ENCODE data around the gene PRPSAP2. TPM values are rescaled to one million over a fixed set of nuclear protein-coding genes. Genes with fewer than 3 reads are reported as not detected.
"Not testable (repeated sequence)": the region's sequence is repeated elsewhere in the genome, so short reads cannot be mapped to it uniquely, and the experiment has no call there.

The PRPSAP2 gene
- polyA plus RNA-seq, 3 donors: 17.1 to 20.9 (median 20.5) TPM

GRCh38 chr17:18921912-18922451, 64.1 kb downstream of the PRPSAP2 start:
- Histone ChIP-seq H2AFZ (ENCODE audit: insufficient read depth, low read depth, low read length, poor library complexity, severe bottlenecking) (no peak overlapping the region), H3K4me3 (replicated peaks in 1 of 3; ENCODE audit: low read depth in 2 of 3, low read length in 3 of 3) (no peak overlapping the region), H3K27ac (ENCODE audit: low read depth in 1 of 2, low read length in 2 of 2) (peak overlapping the region in 1 of 2 donors; percentile 29), H4K20me1 (ENCODE audit: insufficient read depth, low read length) (no peaks in the 10 kb centered on the region), H3K27me3 (ENCODE audit: control insufficient read depth in 2 of 2, insufficient read depth in 2 of 2, low read length in 2 of 2) (no peaks in the 10 kb centered on the region), H3K4me2 (replicated peaks; ENCODE audit: extremely low read depth, low read length, poor library complexity, severe bottlenecking) (peak overlapping the region; percentile 9), H3K9me3 (replicated peaks in 1 of 2; ENCODE audit: control insufficient read depth in 1 of 2, insufficient read depth in 1 of 2, low read length in 2 of 2) (no peaks in the 10 kb centered on the region), H3K79me2 (ENCODE audit: insufficient read depth, low read length) (no peaks in the 10 kb centered on the region), H3K36me3 (replicated peaks in 1 of 2; ENCODE audit: control insufficient read depth in 1 of 2, insufficient read depth in 2 of 2, low read length in 2 of 2) (peaks cover 21 to 49% of the 10 kb centered on the region in 2 donors), H3K9ac (ENCODE audit: insufficient read depth, low read length, poor library complexity, severe bottlenecking) (no peak overlapping the region), H3K4me1 (ENCODE audit: control insufficient read depth in 1 of 2, insufficient read depth in 2 of 2, low read length in 2 of 2) (peaks cover 7 to 8% of the 10 kb centered on the region in 2 donors)
- H3K27ac Mint-ChIP-seq: peak overlapping the region in 4 of 7 donors; percentile 30 to 80 (median 64)
- H3K36me3 Mint-ChIP-seq: peaks cover 35 to 45% of the 10 kb centered on the region in 2 donors
- no peak for TF ChIP-seq CTCF (IDR thresholded peaks at IDR 0.05)
- H3K4me3 Mint-ChIP-seq: no peak overlapping the region
- peak; percentile 36 to 73 (median 48) for DNase-seq
- no peaks in the 10 kb centered on the region for H3K9me3 Mint-ChIP-seq
- WGBS (ENCODE audit: insufficient coverage): 60% methylated on average over 1 of the region's 4 CpGs
- peaks cover 21% of the 10 kb centered on the region for H3K4me1 Mint-ChIP-seq
- intact Hi-C loops (cut with micrococcal nuclease): no loop called here
- H3K27me3 Mint-ChIP-seq (ENCODE audit: low read depth in 3 of 3): peaks cover 0 to 1% (median 0%) of the 10 kb centered on the region in 3 donors

GRCh38 chr17:18922596-18922995, 64.7 kb downstream of the PRPSAP2 start:
- H3K4me2 ChIP-seq (replicated peaks; ENCODE audit: extremely low read depth, low read length, poor library complexity, severe bottlenecking); H3K27ac ChIP-seq (ENCODE audit: low read depth in 1 of 2, low read length in 2 of 2); H3K4me3 Mint-ChIP-seq; H3K4me3 ChIP-seq (replicated peaks in 1 of 3; ENCODE audit: low read depth in 2 of 3, low read length in 3 of 3); H3K27me3 Mint-ChIP-seq (ENCODE audit: low read depth in 3 of 3); H3K4me1 ChIP-seq (ENCODE audit: control insufficient read depth in 1 of 2, insufficient read depth in 2 of 2, low read length in 2 of 2); H3K79me2 ChIP-seq (ENCODE audit: insufficient read depth, low read length); H4K20me1 ChIP-seq (ENCODE audit: insufficient read depth, low read length); H3K9me3 ChIP-seq (replicated peaks in 1 of 2; ENCODE audit: control insufficient read depth in 1 of 2, insufficient read depth in 1 of 2, low read length in 2 of 2); H2AFZ ChIP-seq (ENCODE audit: insufficient read depth, low read depth, low read length, poor library complexity, severe bottlenecking); intact Hi-C loops (cut with micrococcal nuclease); H3K27me3 ChIP-seq (ENCODE audit: control insufficient read depth in 2 of 2, insufficient read depth in 2 of 2, low read length in 2 of 2); H3K9me3 Mint-ChIP-seq; DNase-seq; H3K9ac ChIP-seq (ENCODE audit: insufficient read depth, low read length, poor library complexity, severe bottlenecking): not testable (repeated sequence)
- Mint-ChIP-seq H3K4me1 (peaks cover 18% of the 10 kb centered on the region), H3K27ac (peak overlapping the region in 1 of 7 donors; percentile 77), H3K36me3 (peaks cover 34 to 44% of the 10 kb centered on the region in 2 donors)
- 100% methylated on average over 1 of the region's 7 CpGs for WGBS (ENCODE audit: insufficient coverage)
- peaks cover 24 to 53% of the 10 kb centered on the region in 2 donors for H3K36me3 ChIP-seq (replicated peaks in 1 of 2; ENCODE audit: control insufficient read depth in 1 of 2, insufficient read depth in 2 of 2, low read length in 2 of 2)
